ENCODE data around the gene NPHP4.

The NPHP4 gene

GRCh38 chr1:5822726-5823125, 169.5 kb downstream of the NPHP4 start:
- no peak for DNase-seq

- DNase-seq: no peak
Observed at GRCh38 chr1:5822266-5822665, 170.0 kb downstream of the NPHP4 start.

GRCh38 chr1:5821540-5822176, 170.6 kb downstream of the NPHP4 start:
- no peak for DNase-seq

- no peak for DNase-seq
Observed at GRCh38 chr1:5820026-5820421, 172.2 kb downstream of the NPHP4 start.

GRCh38 chr1:5819391-5820025, 172.7 kb downstream of the NPHP4 start:
- DNase-seq: no peak

- no peak for DNase-seq
Observed at GRCh38 chr1:5818755-5819154, 173.5 kb downstream of the NPHP4 start.

- DNase-seq: no peak
Observed at GRCh38 chr1:5815716-5816115, 176.5 kb downstream of the NPHP4 start.

- DNase-seq: no peak
Observed at GRCh38 chr1:5815211-5815610, 177.0 kb downstream of the NPHP4 start.

- DNase-seq: no peak
Observed at GRCh38 chr1:5814046-5814619, 178.1 kb downstream of the NPHP4 start.

GRCh38 chr1:5813480-5813879, 178.7 kb downstream of the NPHP4 start:
- no peak for DNase-seq

Measured in left hindlimb (tissue), 1 donor.